Cardiac fibroblast (primary cell): ENCODE results near the gene CHDH.

Source experiments
- DNase-seq, 2 donors: peaks; one replicate each; pipeline versions ENCODE4 v3.0.0 to v3.0.0-alpha.2; 2010; ENCODE audit warnings: low read depth in 2 of 2
- H3K4me3 ChIP-seq, 2 donors: replicated peaks in 1 of 2; 1 replicate in 1 of 2; 2 replicates in 1 of 2; pipeline ENCODE4 v1.5.1; 2011; ENCODE audit warnings: low read depth in 2 of 2, low read length in 2 of 2, mild to moderate bottlenecking in 2 of 2, moderate library complexity in 1 of 2
- CTCF ChIP-seq: IDR thresholded peaks from one replicate; pipeline ENCODE4 v1.5.1; 2011; ENCODE audit warnings: low read depth, mild to moderate bottlenecking, low read length, inconsistent platforms

CHDH gene

GRCh38 chr3:53773611-53774368 lies 72.4 kb downstream of the CHDH start:
- no peak for TF ChIP-seq CTCF
- no peak overlapping the region for H3K4me3 ChIP-seq
- peak; percentile 56 to 85 for DNase-seq

DNA sequence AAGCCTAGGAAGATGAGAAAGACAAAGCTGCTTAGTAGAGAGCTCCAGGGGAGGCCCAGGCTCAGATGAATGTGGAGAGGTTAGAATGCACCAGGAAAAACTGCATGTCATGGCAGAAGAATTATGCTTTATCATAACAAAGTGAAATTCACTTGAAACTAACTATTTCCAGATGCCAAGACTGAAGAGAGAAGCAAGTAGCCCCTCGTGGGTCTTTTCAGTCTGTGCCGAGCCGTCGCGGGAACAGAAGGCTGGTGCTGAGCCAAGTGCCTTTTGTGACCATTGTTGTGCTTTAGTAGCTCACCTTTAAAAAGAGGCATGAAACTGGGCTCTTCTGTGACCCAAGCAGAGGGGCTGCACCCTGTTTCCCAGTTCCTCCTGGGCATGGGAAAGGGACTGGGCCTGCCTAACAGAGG lies 73.2 kb downstream of the CHDH start:
- peak in 1 of 2 donors; percentile 19 for DNase-seq
- no peak overlapping the region for H3K4me3 ChIP-seq
- TF ChIP-seq CTCF = no peak

- H3K4me3 ChIP-seq = no peak overlapping the region
- no peak for DNase-seq
- TF ChIP-seq CTCF = no peak
Observed at GRCh38 chr3:53772562-53772961, 73.7 kb downstream of the CHDH start.

DNA sequence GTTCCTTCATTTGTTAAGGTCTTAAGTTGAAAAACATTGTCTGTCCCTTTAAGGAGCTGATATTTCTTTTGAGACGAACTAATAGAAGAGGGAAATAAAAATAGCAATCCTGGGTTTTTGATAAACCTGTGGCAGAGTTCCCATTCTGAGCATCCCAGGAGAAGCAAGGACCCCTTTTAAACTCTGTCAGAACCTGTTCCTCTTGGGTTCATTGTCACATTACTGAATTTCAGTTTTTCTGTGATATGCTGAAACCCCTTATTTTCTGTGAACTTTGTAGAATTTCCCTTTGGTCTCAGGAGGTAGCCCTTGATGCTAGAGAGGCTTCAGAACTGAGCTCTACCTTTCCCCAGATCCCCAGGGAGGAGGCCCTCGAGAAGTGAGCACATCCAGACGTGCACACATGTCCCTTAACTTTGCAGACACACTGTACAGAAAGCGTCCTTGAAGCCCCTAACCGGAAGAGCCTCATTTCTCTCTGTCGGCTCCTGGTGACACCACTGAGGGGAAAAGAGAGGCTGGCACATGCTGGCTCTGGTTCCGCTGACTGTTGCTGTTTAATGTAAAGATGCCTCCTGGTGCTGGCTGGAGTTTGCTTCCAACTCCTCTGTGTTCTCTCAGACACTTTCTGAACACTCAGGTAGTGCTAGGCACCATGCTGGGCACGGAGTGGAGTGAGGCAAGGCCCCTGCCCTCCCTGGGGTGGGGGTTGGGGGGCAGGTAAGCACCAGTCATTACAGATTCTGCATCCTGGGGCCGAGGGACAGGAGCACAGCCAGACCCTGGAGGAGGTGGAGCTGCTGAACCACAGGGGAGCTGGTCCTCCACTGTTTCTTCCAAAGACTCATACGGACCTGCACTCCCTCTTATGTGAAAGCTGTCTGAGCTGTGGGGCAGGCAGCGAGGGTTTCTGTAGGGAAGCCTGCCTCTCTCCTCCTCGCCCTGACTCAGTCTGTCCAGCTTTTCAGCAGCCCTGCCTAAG lies 77.5 kb downstream of the CHDH start:
- H3K4me3 ChIP-seq = no peak overlapping the region
- no peak for TF ChIP-seq CTCF
- DNase-seq = no peak

DNA sequence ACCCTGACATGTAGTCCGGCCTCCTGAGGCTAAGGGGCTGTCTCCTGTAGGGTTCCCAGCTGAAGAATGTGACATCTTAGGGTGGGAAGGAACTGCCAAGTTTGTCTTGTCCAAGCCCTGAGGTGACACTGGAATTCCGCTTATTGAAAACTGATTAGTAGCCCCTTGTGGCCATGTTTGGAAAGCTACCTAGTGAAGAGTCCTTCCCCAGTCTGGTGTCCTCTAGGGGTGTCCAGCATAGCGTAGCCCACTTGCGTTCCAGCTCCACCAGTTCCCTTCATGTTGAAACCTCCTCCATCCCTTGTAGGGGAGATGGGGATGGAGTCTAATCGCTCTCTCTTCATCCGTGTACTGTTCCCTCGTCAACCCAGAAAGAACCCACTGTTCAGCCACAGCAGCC lies 79.5 kb downstream of the CHDH start:
- no peak overlapping the region for H3K4me3 ChIP-seq
- TF ChIP-seq CTCF = no peak

GRCh38 chr3:53765753-53766152 lies 80.5 kb downstream of the CHDH start:
- H3K4me3 ChIP-seq = no peak overlapping the region
- DNase-seq = no peak
- TF ChIP-seq CTCF = no peak

More for the DNA sequence above, 79.5 kb downstream of the CHDH start:
- DNase-seq = no peak
